Fibroblast of lung (primary cell): ENCODE data around the gene BRI3BP.

Experiments
- CTCF ChIP-seq, 2 donors: IDR thresholded peaks in 1 of 2; conservative IDR thresholded peaks in 1 of 2; 1 replicate in 1 of 2; 2 replicates in 1 of 2; pipeline ENCODE4 v1.5.1; 2011 to 2012; ENCODE audit warnings: low read length in 2 of 2, control low read depth in 1 of 2, inconsistent platforms in 1 of 2, low read depth in 1 of 2, mild to moderate bottlenecking in 1 of 2
- EZH2 ChIP-seq: IDR thresholded peaks from 2 replicates; pipeline ENCODE4 v1.5.1; 2012; ENCODE audit warnings: low read length, control low read depth, mild to moderate bottlenecking; ENCODE audit errors: missing control alignments

GRCh38 chr12:125001636-125002035 is 8.2 kb downstream of the BRI3BP start:
- TF ChIP-seq CTCF (conservative IDR thresholded peaks at IDR 0.05 in 1 of 2, IDR thresholded peaks at IDR 0.05 in 1 of 2; ENCODE audit: low read depth in 1 of 2, low read length in 2 of 2): no peak
- TF ChIP-seq EZH2: no peak
